ENCODE data around the gene SLC12A9. TPM values are rescaled to one million over a fixed set of nuclear protein-coding genes. Genes with fewer than 3 reads are reported as not detected.

SLC12A9 gene
- total and polyA plus RNA-seq, 2 of the 4 experiments (the other 2 are of a cell fraction), result 4.5 to 16.2 TPM

DNA sequence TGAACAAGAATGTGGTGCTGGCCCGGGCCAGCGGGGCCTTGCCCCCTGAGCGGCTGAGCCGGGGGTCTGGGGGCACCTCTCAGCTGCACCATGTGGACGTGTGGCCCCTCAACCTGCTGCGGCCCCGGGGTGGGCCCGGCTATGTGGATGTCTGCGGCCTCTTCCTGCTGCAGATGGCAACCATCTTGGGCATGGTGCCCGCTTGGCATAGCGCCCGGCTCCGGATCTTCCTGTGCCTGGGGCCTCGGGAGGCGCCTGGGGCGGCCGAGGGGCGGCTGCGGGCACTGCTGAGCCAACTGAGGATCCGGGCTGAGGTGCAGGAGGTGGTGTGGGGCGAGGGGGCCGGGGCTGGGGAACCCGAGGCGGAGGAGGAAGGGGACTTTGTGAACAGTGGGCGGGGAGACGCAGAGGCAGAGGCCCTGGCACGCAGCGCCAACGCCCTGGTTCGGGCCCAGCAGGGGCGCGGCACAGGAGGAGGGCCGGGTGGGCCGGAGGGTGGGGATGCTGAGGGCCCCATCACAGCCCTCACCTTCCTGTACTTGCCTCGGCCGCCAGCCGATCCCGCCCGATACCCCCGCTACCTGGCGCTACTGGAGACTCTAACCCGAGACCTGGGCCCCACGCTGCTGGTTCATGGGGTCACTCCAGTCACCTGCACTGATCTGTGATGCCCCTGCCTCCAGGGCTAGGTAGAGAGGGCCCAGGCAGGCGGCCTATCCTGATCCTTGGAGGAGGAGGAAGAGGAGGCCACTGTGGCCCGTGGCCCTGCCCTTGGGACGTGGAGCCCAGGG lies 13.6 kb downstream of the SLC12A9 start:
- CTCF ChIA-PET, result interaction anchor here (0.6 to 1.1 kb wide), 2 partner anchors 14 to 273 kb away, joined by 3 to 4 read pairs; partner anchors contain the start of gene SLC12A9
- in situ Hi-C loops (cut with MboI; ENCODE audit: low sequenced_read_pairs), result loop anchor here (25.0 kb wide), 2 partner anchors 279 to 404 kb away; partner anchors contain the start of genes FBXO24, LRCH4 and SPACDR

More for the DNA sequence above, 13.6 kb downstream of the SLC12A9 start:
- H3K36me3 ChIP-seq (ENCODE audit: control insufficient read depth, insufficient read depth, low read length), result peaks cover 24% of the 10 kb centered on the region
- H3K18ac ChIP-seq (ENCODE audit: low read depth, low read length), result peak overlapping the region; percentile 34; the same call in 1 of the 2 replicates
- H2AK5ac ChIP-seq (ENCODE audit: low read depth, low read length), result peak overlapping the region; percentile 93
- peak overlapping the region; percentile 42; the same call in 1 of the 3 replicates for H2BK15ac ChIP-seq (ENCODE audit: low read depth, low read length)
- WGBS, 2 experiments (ENCODE audit: extremely low coverage in 2 of 2, insufficient read length in 1 of 2), result 76% methylated on average over 19 of the region's 46 CpGs; no CpG with 5 or more reads in 1 of the 2 experiments
- H3K4me2 ChIP-seq (ENCODE audit: low read depth, low read length), result no peak overlapping the region
- peak overlapping the region; percentile 63 for H2BK20ac ChIP-seq (ENCODE audit: low read depth, low read length)
- H3K14ac ChIP-seq (replicated peaks; ENCODE audit: low read depth, low read length), result peak overlapping the region; percentile 90
- dilution Hi-C loops (cut with HindIII; ENCODE audit: low sequenced_read_pairs, unreplicated experiment) (no loop called here), intact Hi-C loops (cut with micrococcal nuclease) (loop anchor here (2.0 kb wide), 1 partner anchor 29 kb away; no protein-coding TSS in a partner anchor)
- H3K9me1 ChIP-seq (ENCODE audit: insufficient read depth, low read length), result peaks cover 4% of the 10 kb centered on the region; the same call in 1 of the 2 replicates
- peak overlapping the region; percentile 58 for H3K27ac ChIP-seq (ENCODE audit: insufficient read depth, low read length)
- no TSS peak for BruUV-seq (replicated peaks)
- peak overlapping the region; percentile 58 to 92; a peak in 3 of 4 replicates for H4K8ac ChIP-seq (ENCODE audit: low read depth in 2 of 2, low read length in 2 of 2)
- peak overlapping the region; percentile 50; the same call in 1 of the 2 replicates for H3K9ac ChIP-seq (ENCODE audit: low read depth, low read length)
- 0 out of 2 replicates have a peak, but pooled peaks cover 3% of the 10 kb centered on the region for H4K20me1 ChIP-seq (ENCODE audit: insufficient read depth, low read length)
- H3K4me3 ChIP-seq (ENCODE audit: insufficient read depth, low read depth, low read length), result no peak overlapping the region
- H2BK120ac ChIP-seq (ENCODE audit: low read depth, low read length), result peak overlapping the region; percentile 92
- 0 out of 2 replicates have a peak overlapping the region, but pooled peaks have one; percentile 9 for H3K23ac ChIP-seq (ENCODE audit: low read depth, low read length)
- H3K56ac ChIP-seq (ENCODE audit: extremely low read depth, insufficient read depth, low read length), result no peak overlapping the region
- H4K91ac ChIP-seq (ENCODE audit: insufficient read depth, low read depth, low read length), result peak overlapping the region; percentile 84
- peak overlapping the region; percentile 94 for H3K4ac ChIP-seq (ENCODE audit: low read depth, low read length)
- H3K4me1 ChIP-seq (ENCODE audit: control insufficient read depth, insufficient read depth, low read length), result peaks cover 18% of the 10 kb centered on the region
- H4K5ac ChIP-seq (ENCODE audit: low read depth, low read length), result peak overlapping the region; percentile 73
- H3K9me3 ChIP-seq (ENCODE audit: control insufficient read depth, insufficient read depth, low read length), result no peaks in the 10 kb centered on the region
- no peaks in the 10 kb centered on the region for H3K27me3 ChIP-seq (ENCODE audit: control insufficient read depth, insufficient read depth, low read length)
- peak overlapping the region; percentile 84 for H2AFZ ChIP-seq (replicated peaks; ENCODE audit: low read length, poor library complexity)
- POLR2A ChIA-PET (ENCODE audit: unreplicated experiment), result interaction anchor here (0.7 kb wide), 1 partner anchor 17 kb away, joined by 12 read pairs; no protein-coding TSS in a partner anchor
- peak overlapping the region; percentile 100 for H2AK9ac ChIP-seq (replicated peaks; ENCODE audit: low read depth, low read length, poor library complexity)
- DNase-seq (no peak), ATAC-seq (ENCODE audit: low read depth) (peak; percentile 0; the same call in 1 of the 2 replicates)
- TF ChIP-seq BHLHE40 (IDR thresholded peaks at IDR 0.05; ENCODE audit: low read depth, low read length) (no peak), NFE2L2 (IDR thresholded peaks at IDR 0.05; ENCODE audit: low read depth, low read length) (no peak), RAD21 (IDR thresholded peaks at IDR 0.05; ENCODE audit: low read length) (no peak), CEBPB (IDR thresholded peaks at IDR 0.05; ENCODE audit: low read depth, low read length) (no peak), MAFK (IDR thresholded peaks at IDR 0.05; ENCODE audit: low read depth, low read length) (no peak), FOS (IDR thresholded peaks at IDR 0.05; ENCODE audit: low read depth, low read length) (no peak), RFX5 (IDR thresholded peaks at IDR 0.05; ENCODE audit: low read depth, low read length) (no peak)
- TF ChIP-seq, protein P1, sequence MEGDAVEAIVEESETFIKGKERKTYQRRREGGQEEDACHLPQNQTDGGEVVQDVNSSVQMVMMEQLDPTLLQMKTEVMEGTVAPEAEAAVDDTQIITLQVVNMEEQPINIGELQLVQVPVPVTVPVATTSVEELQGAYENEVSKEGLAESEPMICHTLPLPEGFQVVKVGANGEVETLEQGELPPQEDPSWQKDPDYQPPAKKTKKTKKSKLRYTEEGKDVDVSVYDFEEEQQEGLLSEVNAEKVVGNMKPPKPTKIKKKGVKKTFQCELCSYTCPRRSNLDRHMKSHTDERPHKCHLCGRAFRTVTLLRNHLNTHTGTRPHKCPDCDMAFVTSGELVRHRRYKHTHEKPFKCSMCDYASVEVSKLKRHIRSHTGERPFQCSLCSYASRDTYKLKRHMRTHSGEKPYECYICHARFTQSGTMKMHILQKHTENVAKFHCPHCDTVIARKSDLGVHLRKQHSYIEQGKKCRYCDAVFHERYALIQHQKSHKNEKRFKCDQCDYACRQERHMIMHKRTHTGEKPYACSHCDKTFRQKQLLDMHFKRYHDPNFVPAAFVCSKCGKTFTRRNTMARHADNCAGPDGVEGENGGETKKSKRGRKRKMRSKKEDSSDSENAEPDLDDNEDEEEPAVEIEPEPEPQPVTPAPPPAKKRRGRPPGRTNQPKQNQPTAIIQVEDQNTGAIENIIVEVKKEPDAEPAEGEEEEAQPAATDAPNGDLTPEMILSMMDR (conservative IDR thresholded peaks at IDR 0.05; ENCODE audit: low read depth, low read length), result no peak
- TF ChIP-seq, protein P2, sequence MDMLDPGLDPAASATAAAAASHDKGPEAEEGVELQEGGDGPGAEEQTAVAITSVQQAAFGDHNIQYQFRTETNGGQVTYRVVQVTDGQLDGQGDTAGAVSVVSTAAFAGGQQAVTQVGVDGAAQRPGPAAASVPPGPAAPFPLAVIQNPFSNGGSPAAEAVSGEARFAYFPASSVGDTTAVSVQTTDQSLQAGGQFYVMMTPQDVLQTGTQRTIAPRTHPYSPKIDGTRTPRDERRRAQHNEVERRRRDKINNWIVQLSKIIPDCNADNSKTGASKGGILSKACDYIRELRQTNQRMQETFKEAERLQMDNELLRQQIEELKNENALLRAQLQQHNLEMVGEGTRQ (IDR thresholded peaks at IDR 0.05; ENCODE audit: low read depth, low read length), result no peak
- TF ChIP-seq, protein P3, sequence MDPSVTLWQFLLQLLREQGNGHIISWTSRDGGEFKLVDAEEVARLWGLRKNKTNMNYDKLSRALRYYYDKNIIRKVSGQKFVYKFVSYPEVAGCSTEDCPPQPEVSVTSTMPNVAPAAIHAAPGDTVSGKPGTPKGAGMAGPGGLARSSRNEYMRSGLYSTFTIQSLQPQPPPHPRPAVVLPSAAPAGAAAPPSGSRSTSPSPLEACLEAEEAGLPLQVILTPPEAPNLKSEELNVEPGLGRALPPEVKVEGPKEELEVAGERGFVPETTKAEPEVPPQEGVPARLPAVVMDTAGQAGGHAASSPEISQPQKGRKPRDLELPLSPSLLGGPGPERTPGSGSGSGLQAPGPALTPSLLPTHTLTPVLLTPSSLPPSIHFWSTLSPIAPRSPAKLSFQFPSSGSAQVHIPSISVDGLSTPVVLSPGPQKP (IDR thresholded peaks at IDR 0.05; ENCODE audit: borderline replicate concordance, low read depth, low read length), result no peak
- H3K79me1 ChIP-seq (ENCODE audit: low read depth in 1 of 2, low read length in 2 of 2), result peaks cover 0 to 36% of the 10 kb centered on the region in 2 experiments; a peak in 2 of 4 replicates
- H2BK5ac ChIP-seq (ENCODE audit: low read depth, low read length, poor library complexity, severe bottlenecking), result peak overlapping the region; percentile 52

Data from IMR-90 (cell line).